WTC11 (cell line): ENCODE data around the gene RABIF. TPM values are rescaled to one million over a fixed set of nuclear protein-coding genes. Genes with fewer than 3 reads are reported as not detected.

Source experiments
- ATAC-seq: fragments of 200-7000 bp; cut with Tn5 transposase; 2 replicates; pipeline ENCODE4 v1.10.0; 2021; ENCODE audit warnings: mild to moderate bottlenecking, moderate library complexity
- CTCF ChIA-PET: fragments of 300-600 bp; sonication (Branson Sonifier 250); formaldehyde crosslinking; loops from one replicate; lab custom pipeline; 2021; ENCODE audit warnings: antibody characterized with exemption; lab: Charles Lee
- POLR2A ChIA-PET: fragments of 350-600 bp; sonication (Branson Sonifier 250); formaldehyde crosslinking; loops from one replicate; lab custom pipeline; 2021; ENCODE audit warnings: antibody characterized with exemption; lab: Charles Lee
- DNase-seq: peaks from one replicate; pipeline ENCODE4 v3.0.0; 2021; ENCODE audit warnings: low spot score
- H3K27ac Mint-ChIP-seq: 2 replicates; pipeline ENCODE4 v1.8.0; 2021; ENCODE audit warnings: mixed read lengths
- H3K27me3 Mint-ChIP-seq: 2 replicates; pipeline ENCODE4 v1.8.0; 2021; ENCODE audit warnings: low read depth, mild to moderate bottlenecking, moderate library complexity, mixed read lengths
- H3K36me3 Mint-ChIP-seq: 2 replicates; pipeline ENCODE4 v1.8.0; 2021; ENCODE audit warnings: mixed read lengths
- H3K4me1 Mint-ChIP-seq: 2 replicates; pipeline ENCODE4 v1.8.0; 2022; ENCODE audit warnings: mixed read lengths
- H3K4me3 Mint-ChIP-seq: 2 replicates; pipeline ENCODE4 v1.8.0; 2021; ENCODE audit warnings: mild to moderate bottlenecking, moderate library complexity, mixed read lengths
- H3K9me3 Mint-ChIP-seq: 2 replicates; pipeline ENCODE4 v1.8.0; 2021; ENCODE audit warnings: mixed read lengths
- AFF4 ChIP-seq: sonication (generic); formaldehyde crosslinking; IDR thresholded peaks from 2 replicates; pipeline ENCODE4 v1.8.1; 2023; ENCODE audit warnings: mild to moderate bottlenecking, missing genetic modification reagents, borderline replicate concordance
- AR ChIP-seq: fragments of 250-450 bp; sonication (Bioruptor Pico); IDR thresholded peaks from 2 replicates; pipeline ENCODE4 v1.9.0; 2021; ENCODE audit warnings: mild to moderate bottlenecking
- ATF6 ChIP-seq: sonication (generic); formaldehyde crosslinking; IDR thresholded peaks from 2 replicates; pipeline ENCODE4 v1.8.1; 2023; ENCODE audit warnings: mild to moderate bottlenecking, missing genetic modification reagents
- E2F5 ChIP-seq: sonication (generic); formaldehyde crosslinking; IDR thresholded peaks from 2 replicates; pipeline ENCODE4 v1.8.1; 2022; ENCODE audit warnings: mild to moderate bottlenecking, moderate library complexity, missing genetic modification reagents
- ELF4 ChIP-seq: sonication (generic); formaldehyde crosslinking; IDR thresholded peaks from 2 replicates; pipeline ENCODE4 v1.8.1; 2022; ENCODE audit warnings: low read depth, mild to moderate bottlenecking, moderate library complexity, missing genetic modification reagents
- FOXK1 ChIP-seq: sonication (generic); formaldehyde crosslinking; IDR thresholded peaks from 2 replicates; pipeline ENCODE4 v1.8.0; 2022; ENCODE audit warnings: mild to moderate bottlenecking, moderate library complexity, missing genetic modification reagents
- GABPB1 ChIP-seq: sonication (generic); formaldehyde crosslinking; IDR thresholded peaks from 2 replicates; pipeline ENCODE4 v1.8.1; 2023; ENCODE audit warnings: mild to moderate bottlenecking, missing genetic modification reagents
- GRHL2 ChIP-seq: fragments of 250-450 bp; sonication (Bioruptor Pico); IDR thresholded peaks from 2 replicates; pipeline ENCODE4 v1.8.0; 2022; ENCODE audit warnings: mild to moderate bottlenecking, moderate library complexity; ENCODE audit not compliant: insufficient replicate concordance, severe bottlenecking
- MYBL2 ChIP-seq: sonication (generic); formaldehyde crosslinking; IDR thresholded peaks from 2 replicates; pipeline ENCODE4 v1.8.1; 2023; ENCODE audit warnings: mild to moderate bottlenecking, moderate library complexity, missing genetic modification reagents
- NFE2L1 ChIP-seq: sonication (generic); formaldehyde crosslinking; IDR thresholded peaks from 2 replicates; pipeline ENCODE4 v1.8.1; 2023; ENCODE audit warnings: missing genetic modification reagents
- RORB ChIP-seq: fragments of 250-450 bp; sonication (Bioruptor Pico); IDR thresholded peaks from 2 replicates; pipeline ENCODE4 v1.9.0; 2021; ENCODE audit warnings: mild to moderate bottlenecking
- ZBTB21 ChIP-seq: sonication (generic); formaldehyde crosslinking; IDR thresholded peaks from 2 replicates; pipeline ENCODE4 v1.8.1; 2023; ENCODE audit warnings: mild to moderate bottlenecking, missing genetic modification reagents, borderline replicate concordance
- ZMAT4 ChIP-seq: fragments of 250-450 bp; sonication (Bioruptor Pico); IDR thresholded peaks from 2 replicates; pipeline ENCODE4 v1.9.0; 2021; ENCODE audit warnings: mild to moderate bottlenecking
- ZNF219 ChIP-seq: sonication (generic); formaldehyde crosslinking; IDR thresholded peaks from 2 replicates; pipeline ENCODE4 v1.8.0; 2023; ENCODE audit warnings: missing genetic modification reagents, mild to moderate bottlenecking, borderline replicate concordance
- ZNF425 ChIP-seq: fragments of 250-450 bp; sonication (Bioruptor Pico); conservative IDR thresholded peaks from 2 replicates; pipeline ENCODE4 v1.9.0; 2021; ENCODE audit warnings: mild to moderate bottlenecking
- ZNF671 ChIP-seq: fragments of 250-450 bp; sonication (Bioruptor Pico); IDR thresholded peaks from 2 replicates; pipeline ENCODE4 v1.8.0; 2021; ENCODE audit warnings: mild to moderate bottlenecking
- total RNA-seq: library from RNA; stranded (reverse); gene quantifications from 3 replicates; pipeline ENCODE4 v1.2.3, GENCODE V29; 2021

The RABIF gene
- total RNA-seq, 1 experiment from 2014 or later: 6.6 TPM

- TF ChIP-seq AR (CRISPR knock-in tag): no peak
- no peak for TF ChIP-seq ZNF671 (CRISPR knock-in tag)
- TF ChIP-seq ZBTB21 (CRISPR knock-in tag): no peak
- TF ChIP-seq AFF4: no peak
- no peak for TF ChIP-seq NFE2L1 (CRISPR knock-in tag)
- TF ChIP-seq RORB (CRISPR knock-in tag): no peak
- no peak for TF ChIP-seq GRHL2 (CRISPR knock-in tag)
- no peak for TF ChIP-seq GABPB1 (CRISPR knock-in tag)
- TF ChIP-seq ZNF425 (CRISPR knock-in tag): no peak
Measured at GRCh38 chr1:202857136-202857610, 31.8 kb downstream of the RABIF start (continued).

- no peak overlapping the region for H3K27ac Mint-ChIP-seq
- H3K27me3 Mint-ChIP-seq: no peaks in the 10 kb centered on the region
- TF ChIP-seq MYBL2 (CRISPR knock-in tag): no peak
- TF ChIP-seq ZNF219 (CRISPR knock-in tag): no peak
- no peak for TF ChIP-seq E2F5 (CRISPR knock-in tag)
- no peak for TF ChIP-seq FOXK1 (CRISPR knock-in tag)
- TF ChIP-seq ELF4: no peak
- no peak for TF ChIP-seq GABPB1 (CRISPR knock-in tag)
- TF ChIP-seq ZMAT4 (CRISPR knock-in tag): no peak
- no peak for TF ChIP-seq ATF6 (CRISPR knock-in tag)
- H3K36me3 Mint-ChIP-seq: peaks cover 46% of the 10 kb centered on the region
- ATAC-seq: no peak
- no peaks in the 10 kb centered on the region for H3K9me3 Mint-ChIP-seq
- H3K4me1 Mint-ChIP-seq: peaks cover 8% of the 10 kb centered on the region
- POLR2A ChIA-PET: interaction anchor here (1.5 kb wide), 1 partner anchor 11 kb away, joined by 3 read pairs; no protein-coding TSS in a partner anchor
- no peak for DNase-seq
- no peak overlapping the region for H3K4me3 Mint-ChIP-seq
- CTCF ChIA-PET: no interaction called here
Measured at GRCh38 chr1:202856014-202856413, 32.9 kb downstream of the RABIF start.
